Activated CD4-positive, alpha-beta memory T cell treated with anti-CD3 and anti-CD28 coated beads for 36 hours (primary cell): Measurements from ENCODE around the gene MEFV. TPM values are rescaled to one million over a fixed set of nuclear protein-coding genes. Genes with fewer than 3 reads are reported as not detected.

Experiments used
- CTCF ChIA-PET: fragments of 350-600 bp; sonication (Branson Sonifier 250); formaldehyde crosslinking; loops from one replicate; lab custom pipeline; 2021; ENCODE audit warnings: antibody characterized with exemption, inconsistent platforms; lab: Charles Lee
- POLR2A ChIA-PET: fragments of 350-600 bp; sonication (Branson Sonifier 250); formaldehyde crosslinking; loops from one replicate; lab custom pipeline; 2021; ENCODE audit warnings: antibody characterized with exemption; lab: Charles Lee
- DNase-seq: peaks from one replicate; pipeline ENCODE4 v3.0.0-alpha.2; 2020
- H3K27ac Mint-ChIP-seq: one replicate; pipeline ENCODE4 v1.8.0; 2021; ENCODE audit warnings: mixed read lengths
- H3K27me3 Mint-ChIP-seq: one replicate; pipeline ENCODE4 v1.8.0; 2021; ENCODE audit warnings: mixed read lengths
- H3K36me3 Mint-ChIP-seq: one replicate; pipeline ENCODE4 v1.8.0; 2021; ENCODE audit warnings: mixed read lengths
- H3K4me1 Mint-ChIP-seq: one replicate; pipeline ENCODE4 v1.8.0; 2021; ENCODE audit warnings: low read depth, mixed read lengths
- H3K4me3 Mint-ChIP-seq: one replicate; pipeline ENCODE4 v1.8.0; 2021; ENCODE audit warnings: mild to moderate bottlenecking, mixed read lengths
- H3K9me3 Mint-ChIP-seq: one replicate; pipeline ENCODE4 v1.8.0; 2021; ENCODE audit warnings: mixed read lengths
- intact Hi-C: fragments of 100-400 bp; cut with micrococcal nuclease; formaldehyde crosslinking; loops from one replicate; pipeline ENCODE4 v1.15.1; 2023
- total RNA-seq, 2 experiments: library from RNA; stranded (reverse); gene quantifications; one replicate each; pipeline ENCODE4 v1.2.3, GENCODE V29; 2021

MEFV gene
- total RNA-seq, 2 experiments from 2014 or later, result 0.07 to 0.17 TPM

- POLR2A ChIA-PET, result interaction anchor here (0.6 to 3.0 kb wide), 9 partner anchors 19 to 245 kb away, joined by 3 to 25 read pairs (median 3); partner anchors contain the start of genes ZNF174, ZNF200, ZNF263 and ZSCAN32
- H3K27me3 Mint-ChIP-seq, result no peaks in the 10 kb centered on the region
- H3K27ac Mint-ChIP-seq, result peak overlapping the region; percentile 93
These were observed 8.0 kb upstream of the MEFV start for GRCh38 chr16:3264137-3265036.

DNA sequence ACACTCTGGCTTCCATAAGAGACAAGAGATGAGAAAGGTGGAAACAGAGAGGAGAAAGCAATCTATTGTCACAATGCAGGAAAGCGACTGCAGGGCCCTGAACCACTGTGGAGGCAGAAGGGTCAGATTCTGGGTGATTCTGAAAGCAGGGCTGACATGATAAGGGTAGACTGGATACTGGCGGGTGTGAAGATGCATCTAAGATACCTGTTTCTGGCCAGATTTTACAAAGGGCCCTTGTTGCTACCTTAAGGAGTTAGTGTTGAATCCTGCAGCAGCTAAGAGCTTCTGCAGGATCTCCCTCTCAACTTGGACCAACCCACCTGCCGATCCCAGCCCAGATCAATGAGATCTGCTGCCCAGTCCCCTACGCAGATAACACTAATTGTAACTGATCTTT lies 6.1 kb upstream of the MEFV start:
- H3K4me1 Mint-ChIP-seq, result peaks cover 24% of the 10 kb centered on the region
- ChIA-PET CTCF (no interaction called here), POLR2A (interaction anchor here (3.0 kb wide), 1 partner anchor 21 kb away, joined by 25 read pairs; the partner anchor contains the start of gene ZNF263)

More at GRCh38 chr16:3264137-3265036, 8.0 kb upstream of the MEFV start:
- Mint-ChIP-seq H3K36me3 (peaks cover 29% of the 10 kb centered on the region), H3K4me3 (peak overlapping the region; percentile 80), H3K4me1 (peaks cover 24% of the 10 kb centered on the region), H3K9me3 (peaks cover 17% of the 10 kb centered on the region)
- CTCF ChIA-PET, result interaction anchor here (1.4 to 1.5 kb wide), 2 partner anchors 19 to 179 kb away, joined by 3 read pairs; partner anchors contain the start of genes NAA60, ZNF263 and ZNF597
- peak; percentile 99 for DNase-seq
- intact Hi-C loops, result loop anchor here (1.0 to 5.0 kb wide), 9 partner anchors 19 to 242 kb away; partner anchors contain the start of genes HCFC1R1, THOC6, TNFRSF12A and ZNF200

DNA sequence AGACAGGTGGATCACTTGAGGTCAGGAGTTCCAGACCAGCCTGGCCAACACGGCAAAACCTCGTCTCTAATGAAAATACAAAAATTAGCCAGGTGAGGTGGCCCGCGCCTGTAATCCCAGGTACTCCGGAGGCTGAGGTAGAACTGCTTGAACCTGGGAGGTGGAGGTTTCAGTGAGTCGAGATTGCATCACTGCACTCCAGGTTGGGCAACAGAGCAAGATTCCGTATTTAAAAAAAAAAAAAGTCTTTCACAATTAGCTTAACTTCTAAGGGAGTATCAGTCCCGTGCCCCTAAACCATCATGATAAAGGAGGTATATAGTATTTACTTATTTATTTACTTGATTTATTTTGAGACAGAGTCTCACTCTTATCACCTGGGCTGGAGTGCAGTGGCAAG lies 3.4 kb upstream of the MEFV start:
- Mint-ChIP-seq H3K27ac (no peak overlapping the region), H3K27me3 (no peaks in the 10 kb centered on the region), H3K4me3 (no peak overlapping the region), H3K36me3 (peaks cover 4% of the 10 kb centered on the region), H3K9me3 (peaks cover 3% of the 10 kb centered on the region), H3K4me1 (peaks cover 19% of the 10 kb centered on the region)
- ChIA-PET POLR2A (no interaction called here), CTCF (no interaction called here)
- no peak for DNase-seq
- intact Hi-C loops, result loop anchor here (5.0 kb wide), 2 partner anchors 88 to 238 kb away; partner anchors contain the start of genes HCFC1R1, THOC6 and TNFRSF12A

More for the DNA sequence above, 6.1 kb upstream of the MEFV start:
- no peak for DNase-seq
- H3K9me3 Mint-ChIP-seq, result peaks cover 5% of the 10 kb centered on the region
- H3K36me3 Mint-ChIP-seq, result peaks cover 19% of the 10 kb centered on the region
- H3K27ac Mint-ChIP-seq, result peak overlapping the region; percentile 93
- intact Hi-C loops, result loop anchor here (5.0 kb wide), 2 partner anchors 90 to 240 kb away; partner anchors contain the start of genes HCFC1R1, THOC6 and TNFRSF12A
- peak overlapping the region; percentile 80 for H3K4me3 Mint-ChIP-seq
- H3K27me3 Mint-ChIP-seq, result no peaks in the 10 kb centered on the region

- CTCF ChIA-PET, result interaction anchor here (1.5 kb wide), 1 partner anchor 10 kb away, joined by 8 read pairs; no protein-coding TSS in a partner anchor
- POLR2A ChIA-PET, result no interaction called here
- intact Hi-C loops, result no loop called here
These were observed 533 bp upstream of the MEFV start for GRCh38 chr16:3256866-3257465.

GRCh38 chr16:3254309-3254708 lies 2.1 kb downstream of the MEFV start:
- no peak overlapping the region for H3K4me3 Mint-ChIP-seq
- intact Hi-C loops, result no loop called here
- no peaks in the 10 kb centered on the region for H3K4me1 Mint-ChIP-seq
- no peaks in the 10 kb centered on the region for H3K36me3 Mint-ChIP-seq
- ChIA-PET CTCF (no interaction called here), POLR2A (no interaction called here)
- H3K27me3 Mint-ChIP-seq, result no peaks in the 10 kb centered on the region
- DNase-seq, result no peak
- no peaks in the 10 kb centered on the region for H3K9me3 Mint-ChIP-seq
- no peak overlapping the region for H3K27ac Mint-ChIP-seq

More at GRCh38 chr16:3256866-3257465, 533 bp upstream of the MEFV start:
- DNase-seq, result no peak
- Mint-ChIP-seq H3K4me1 (no peaks in the 10 kb centered on the region), H3K27me3 (no peaks in the 10 kb centered on the region), H3K9me3 (no peaks in the 10 kb centered on the region), H3K4me3 (no peak overlapping the region), H3K27ac (no peak overlapping the region), H3K36me3 (no peaks in the 10 kb centered on the region)

DNA sequence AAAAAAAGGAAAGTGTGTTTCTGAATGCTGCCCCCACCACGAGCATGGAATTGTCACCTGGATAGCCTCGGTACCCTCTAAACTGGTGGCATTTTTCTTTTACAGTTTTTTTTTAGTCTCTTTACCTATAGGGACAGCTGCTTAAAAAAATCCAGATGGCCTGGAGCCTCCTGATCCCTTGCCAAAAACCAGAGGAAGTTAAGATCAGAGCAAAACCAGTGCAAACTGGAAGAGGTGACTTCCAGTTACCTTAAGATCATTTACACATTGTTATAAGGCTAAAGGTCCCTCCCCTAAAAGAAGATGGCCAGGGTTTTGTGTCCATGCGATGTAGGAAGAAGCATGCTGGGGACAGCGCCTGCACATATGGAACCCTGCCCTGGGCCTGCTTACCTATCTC lies 3.5 kb downstream of the MEFV start:
- DNase-seq, result no peak
- H3K36me3 Mint-ChIP-seq, result no peaks in the 10 kb centered on the region
- intact Hi-C loops, result no loop called here
- no peaks in the 10 kb centered on the region for H3K27me3 Mint-ChIP-seq
- ChIA-PET CTCF (no interaction called here), POLR2A (no interaction called here)
- H3K4me3 Mint-ChIP-seq, result no peak overlapping the region
- no peak overlapping the region for H3K27ac Mint-ChIP-seq
- H3K4me1 Mint-ChIP-seq, result no peaks in the 10 kb centered on the region
- H3K9me3 Mint-ChIP-seq, result no peaks in the 10 kb centered on the region

DNA sequence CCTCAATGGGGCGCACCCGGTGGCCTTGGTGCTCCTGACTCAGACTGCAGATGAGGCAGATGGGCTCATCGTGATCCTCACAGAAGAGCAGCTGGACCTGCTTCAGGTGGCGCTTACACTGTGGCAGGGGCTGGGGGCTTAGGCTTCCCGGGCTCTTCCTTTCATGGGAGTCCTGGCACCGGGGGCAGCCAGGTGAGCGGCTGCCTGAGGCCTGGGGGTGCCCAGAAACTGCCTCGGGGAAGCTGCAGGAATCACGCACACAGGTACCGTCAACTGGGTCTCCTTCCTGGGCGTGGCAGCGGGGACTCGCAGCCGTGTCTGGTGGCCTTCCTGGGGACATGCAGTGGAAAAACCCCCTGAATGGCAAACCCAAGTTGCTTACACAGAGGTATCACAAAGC lies 7.0 kb downstream of the MEFV start:
- ChIA-PET POLR2A (no interaction called here), CTCF (no interaction called here)
- Mint-ChIP-seq H3K4me3 (no peak overlapping the region), H3K9me3 (no peaks in the 10 kb centered on the region), H3K36me3 (no peaks in the 10 kb centered on the region), H3K27me3 (peaks cover 1% of the 10 kb centered on the region), H3K27ac (no peak overlapping the region), H3K4me1 (no peaks in the 10 kb centered on the region)
- intact Hi-C loops, result no loop called here
- no peak for DNase-seq

DNA sequence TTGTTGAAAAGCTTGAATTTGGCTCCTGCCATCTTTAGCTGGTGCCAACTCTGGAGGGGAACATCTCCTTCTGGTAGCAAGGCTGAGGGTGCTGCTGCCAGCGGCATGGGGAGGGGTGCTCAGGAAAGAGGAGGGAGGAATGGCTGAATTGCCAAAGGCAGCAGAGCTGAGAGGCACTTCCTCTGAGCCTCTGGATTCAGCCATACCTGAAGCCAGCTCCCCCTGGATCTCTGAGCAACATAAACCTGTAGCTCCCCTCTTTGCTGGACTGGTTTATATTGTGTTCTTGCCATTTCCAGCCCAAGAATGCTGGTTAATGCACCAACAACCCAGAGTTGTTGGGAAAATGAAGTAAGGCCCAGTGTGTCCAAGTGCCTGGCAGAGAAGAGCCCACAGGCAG lies 7.4 kb downstream of the MEFV start:
- Mint-ChIP-seq H3K4me1 (no peaks in the 10 kb centered on the region), H3K27me3 (peaks cover 1% of the 10 kb centered on the region), H3K36me3 (no peaks in the 10 kb centered on the region), H3K27ac (no peak overlapping the region), H3K4me3 (no peak overlapping the region), H3K9me3 (no peaks in the 10 kb centered on the region)
- ChIA-PET POLR2A (no interaction called here), CTCF (no interaction called here)
- intact Hi-C loops, result no loop called here
- no peak for DNase-seq

- no peak overlapping the region for H3K4me3 Mint-ChIP-seq
- H3K36me3 Mint-ChIP-seq, result no peaks in the 10 kb centered on the region
- intact Hi-C loops, result no loop called here
- ChIA-PET POLR2A (no interaction called here), CTCF (no interaction called here)
- no peaks in the 10 kb centered on the region for H3K9me3 Mint-ChIP-seq
- no peak overlapping the region for H3K27ac Mint-ChIP-seq
- no peaks in the 10 kb centered on the region for H3K4me1 Mint-ChIP-seq
- H3K27me3 Mint-ChIP-seq, result peaks cover 1% of the 10 kb centered on the region
- DNase-seq, result no peak
These were observed 7.8 kb downstream of the MEFV start for GRCh38 chr16:3248596-3248995.

GRCh38 chr16:3246876-3247275 lies 9.6 kb downstream of the MEFV start:
- Mint-ChIP-seq H3K27ac (no peak overlapping the region), H3K4me3 (no peak overlapping the region), H3K36me3 (no peaks in the 10 kb centered on the region), H3K4me1 (no peaks in the 10 kb centered on the region), H3K9me3 (no peaks in the 10 kb centered on the region), H3K27me3 (peaks cover 1% of the 10 kb centered on the region)
- CTCF ChIA-PET, result no interaction called here
- intact Hi-C loops, result no loop called here
- DNase-seq, result no peak
- POLR2A ChIA-PET, result interaction anchor here (0.6 kb wide), 1 partner anchor 30 kb away, joined by 3 read pairs; no protein-coding TSS in a partner anchor

- POLR2A ChIA-PET, result no interaction called here
These were observed 10.4 kb downstream of the MEFV start for GRCh38 chr16:3246002-3246401.

GRCh38 chr16:3243882-3244281 lies 12.6 kb downstream of the MEFV start:
- POLR2A ChIA-PET, result no interaction called here
- Mint-ChIP-seq H3K27me3 (peaks cover 1% of the 10 kb centered on the region), H3K36me3 (no peaks in the 10 kb centered on the region), H3K27ac (no peak overlapping the region), H3K9me3 (no peaks in the 10 kb centered on the region), H3K4me1 (no peaks in the 10 kb centered on the region), H3K4me3 (no peak overlapping the region)
- no peak for DNase-seq
- intact Hi-C loops, result no loop called here
- CTCF ChIA-PET, result no interaction called here

More at GRCh38 chr16:3246002-3246401, 10.4 kb downstream of the MEFV start:
- no peak overlapping the region for H3K27ac Mint-ChIP-seq
- H3K4me3 Mint-ChIP-seq, result no peak overlapping the region
- no peaks in the 10 kb centered on the region for H3K36me3 Mint-ChIP-seq
- intact Hi-C loops, result no loop called here
- CTCF ChIA-PET, result no interaction called here
- no peaks in the 10 kb centered on the region for H3K4me1 Mint-ChIP-seq
- peaks cover 1% of the 10 kb centered on the region for H3K27me3 Mint-ChIP-seq
- no peak for DNase-seq
- H3K9me3 Mint-ChIP-seq, result no peaks in the 10 kb centered on the region
